Cardiac septum (tissue), 1 donor: ENCODE data around the gene SLC13A3. TPM values are rescaled to one million over a fixed set of nuclear protein-coding genes. Genes with fewer than 3 reads are reported as not detected.

Experiments used
- DNase-seq: peaks from one replicate; pipeline ENCODE4 v3.0.0-alpha.2; 2020; ENCODE audit warnings: low spot score
- intact Hi-C: fragments of 100-400 bp; cut with DNase I; formaldehyde crosslinking; loops from one replicate; pipeline ENCODE4 v1.14.0; 2022
- total RNA-seq: library from RNA; stranded (reverse); fragmentation: NEBNext Ultra II Directional; extraction: Animal tissue kit (Norgen Biotek cat#: 25700); gene quantifications from one replicate; pipeline ENCODE4 v1.2.1, GENCODE V29; 2021
- donor health status: DM: no; HTN: no; CAD: no.

Gene SLC13A3
- total RNA-seq, 1 donor from 2014 or later, result 0.57 TPM

DNA sequence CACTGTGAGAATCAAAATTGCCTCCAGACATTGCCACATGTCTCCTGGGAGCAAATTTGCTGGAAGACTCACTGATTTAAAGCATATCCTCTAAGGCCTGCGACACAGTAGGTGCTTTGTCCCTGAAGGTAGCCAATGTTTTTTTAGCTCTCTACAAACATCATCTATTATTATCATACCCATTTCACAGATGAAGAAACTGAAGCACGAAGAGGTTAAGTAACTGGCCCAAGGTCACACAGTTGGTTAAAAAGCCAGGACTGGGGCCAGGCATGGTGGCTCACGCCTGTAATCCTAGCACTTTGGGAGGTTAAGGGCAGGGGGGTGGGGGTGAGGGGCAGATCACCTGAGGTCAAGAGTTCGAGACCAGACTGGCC lies 12.4 kb downstream of the SLC13A3 start:
- DNase-seq, result no peak
- intact Hi-C loops, result no loop called here

DNA sequence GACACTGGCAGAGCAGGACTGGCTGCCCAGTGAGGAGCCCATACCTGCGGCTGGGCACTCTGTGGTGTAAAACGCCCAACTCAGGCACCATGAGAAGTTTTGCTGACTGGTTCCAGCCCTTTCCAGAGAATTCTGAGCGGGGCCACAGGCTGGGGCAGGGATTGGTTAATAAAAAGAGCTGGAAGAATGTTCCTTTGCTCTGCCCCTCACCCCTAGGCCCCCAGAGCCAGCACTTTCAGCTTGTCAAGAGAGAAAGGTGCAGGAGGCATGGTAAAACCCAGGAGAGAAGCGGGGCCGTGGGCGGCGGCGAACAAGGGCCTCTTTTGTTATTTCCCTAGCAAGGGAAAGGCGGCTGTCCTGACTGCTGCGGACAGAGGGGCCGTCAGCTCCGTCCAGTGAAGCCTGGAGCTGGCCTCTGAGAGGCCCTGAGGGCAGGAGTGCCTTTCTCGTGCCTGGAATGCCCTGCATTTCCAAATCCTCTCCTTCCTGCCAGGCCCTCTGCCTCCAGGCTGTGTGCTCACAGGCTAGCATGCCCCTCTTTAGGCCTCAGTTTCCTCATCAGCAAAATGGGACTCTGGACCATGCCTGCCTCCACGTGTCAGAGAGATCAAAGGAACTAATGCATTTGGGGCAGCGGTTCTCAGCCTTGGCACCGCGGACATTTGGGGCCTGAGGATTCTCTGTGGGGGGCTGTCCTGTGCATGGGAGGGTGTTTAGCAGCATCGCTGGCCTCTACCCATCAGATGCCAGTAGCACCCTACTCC lies 12.9 kb downstream of the SLC13A3 start:
- no peak for DNase-seq
- intact Hi-C loops, result no loop called here

DNA sequence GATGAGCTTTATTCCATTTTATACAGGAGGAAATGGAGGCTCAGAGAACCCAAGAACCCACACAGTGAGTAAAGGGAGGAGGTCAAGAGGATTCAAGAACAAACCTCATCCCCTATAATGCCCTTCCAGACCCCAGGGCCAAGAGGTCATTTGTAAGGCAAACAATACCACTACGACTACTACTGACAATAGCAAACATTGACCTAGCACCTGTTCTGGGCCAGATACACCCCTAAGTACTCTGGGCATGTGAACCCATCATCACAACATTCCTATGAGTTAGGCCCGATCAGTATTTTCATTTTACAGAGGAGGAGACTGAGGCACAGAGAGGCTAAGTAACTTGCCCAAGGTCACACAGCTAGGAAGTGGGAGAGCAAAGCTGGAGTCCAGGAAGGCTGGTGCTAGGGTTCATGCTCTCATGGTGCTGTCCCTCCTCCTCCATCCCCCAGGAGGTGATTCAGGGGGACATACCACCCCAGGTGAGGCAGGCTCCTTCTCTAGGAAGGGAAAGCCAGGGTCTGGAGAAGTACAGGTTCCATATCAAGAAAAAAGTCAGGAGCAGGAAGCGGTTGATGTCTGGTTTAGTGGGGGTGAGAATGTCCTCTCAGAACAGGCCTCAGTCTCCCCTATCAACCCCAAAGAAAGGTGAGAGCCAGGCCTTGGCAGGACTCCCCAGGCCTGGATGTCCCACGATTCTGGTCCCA lies 13.7 kb downstream of the SLC13A3 start:
- intact Hi-C loops, result no loop called here
- no peak for DNase-seq

DNA sequence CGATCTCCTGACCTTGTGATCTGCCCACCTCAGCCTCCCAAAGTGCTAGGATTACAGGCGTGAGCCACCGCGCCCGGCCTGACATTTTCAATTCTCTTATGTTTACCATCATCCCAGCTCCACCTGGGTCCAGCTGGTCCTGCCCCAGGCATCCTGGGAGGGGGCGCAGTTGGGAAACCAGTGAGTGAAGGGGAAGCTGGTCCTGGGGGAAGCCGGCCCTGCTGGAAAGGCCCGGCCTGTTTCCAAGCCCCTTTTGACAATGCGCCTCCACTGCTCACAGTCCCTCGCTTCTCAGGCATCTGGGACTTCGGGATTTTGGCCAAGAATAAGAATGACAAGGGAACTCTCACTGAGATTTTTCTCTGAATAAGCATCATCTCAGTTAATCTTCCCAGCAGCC lies 14.2 kb downstream of the SLC13A3 start:
- intact Hi-C loops, result no loop called here
- no peak for DNase-seq

DNA sequence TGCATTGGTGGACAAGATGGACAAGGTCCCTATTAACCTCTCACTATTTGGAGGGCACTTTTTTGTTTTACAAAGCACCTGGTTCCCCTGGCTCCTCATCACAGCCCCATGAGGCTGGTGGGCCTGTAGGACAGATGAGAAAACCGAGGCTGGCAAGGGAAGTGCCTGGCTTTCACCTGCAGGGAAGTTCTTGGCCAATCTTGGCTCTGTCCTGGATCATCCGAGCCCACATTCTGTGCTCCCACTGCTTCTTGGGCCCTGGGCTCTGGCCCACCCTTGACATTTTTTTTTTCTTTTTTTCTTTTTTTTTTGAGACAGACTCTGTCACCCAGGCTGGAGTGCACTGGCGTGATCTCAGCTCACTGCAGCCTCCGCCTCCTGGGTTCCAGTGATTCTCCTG lies 14.7 kb downstream of the SLC13A3 start:
- no peak for DNase-seq
- intact Hi-C loops, result no loop called here

DNA sequence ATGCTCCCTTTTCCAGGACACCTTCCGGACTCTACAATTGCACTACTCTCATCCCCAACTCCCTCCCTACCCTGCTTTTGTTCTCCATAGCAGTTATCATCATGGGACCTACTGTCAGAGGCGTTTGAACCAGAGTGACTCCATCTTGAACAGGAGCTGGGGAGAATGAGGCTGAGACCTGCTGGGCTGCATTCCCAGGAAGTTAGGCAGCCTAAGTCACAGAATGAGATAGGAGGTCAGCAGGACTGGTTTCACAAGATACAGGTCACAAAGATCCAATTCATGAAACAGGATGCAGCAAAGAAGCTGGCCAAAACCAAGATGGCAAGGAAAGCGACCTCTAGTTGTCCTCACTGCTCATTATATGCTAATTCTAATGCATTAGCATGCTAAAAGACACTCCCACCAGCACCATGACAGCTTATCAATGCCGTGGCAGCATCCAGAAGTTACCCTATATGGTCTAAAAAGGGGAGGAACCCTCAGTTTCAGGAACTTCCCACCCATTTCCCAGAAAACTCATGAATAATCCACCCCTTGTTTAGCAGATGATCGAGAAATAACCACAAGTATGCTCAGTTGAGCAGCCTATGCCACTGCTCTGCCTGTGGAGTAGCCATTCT lies 15.6 kb downstream of the SLC13A3 start:
- DNase-seq, result no peak
- intact Hi-C loops, result no loop called here

DNA sequence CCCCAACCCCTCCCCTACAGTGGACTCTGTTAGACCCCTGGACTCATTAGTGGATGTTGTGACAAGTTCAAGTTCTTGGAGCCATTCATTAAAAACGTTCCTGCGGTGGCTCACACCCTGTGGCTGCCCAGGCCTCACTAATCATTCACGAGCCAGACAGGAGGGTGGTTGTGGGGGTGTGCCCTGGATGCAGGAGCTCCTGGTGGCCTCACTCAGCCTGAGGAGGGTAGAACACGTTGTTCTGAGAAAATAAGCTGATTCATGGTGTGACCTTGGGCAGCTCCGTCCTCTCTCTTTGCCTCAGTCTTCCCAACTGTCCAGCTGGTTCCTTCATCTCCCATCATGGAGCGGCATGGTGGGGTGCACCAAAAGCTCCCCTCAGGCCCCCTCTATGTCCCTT lies 16.7 kb downstream of the SLC13A3 start:
- no peak for DNase-seq
- intact Hi-C loops, result no loop called here

DNA sequence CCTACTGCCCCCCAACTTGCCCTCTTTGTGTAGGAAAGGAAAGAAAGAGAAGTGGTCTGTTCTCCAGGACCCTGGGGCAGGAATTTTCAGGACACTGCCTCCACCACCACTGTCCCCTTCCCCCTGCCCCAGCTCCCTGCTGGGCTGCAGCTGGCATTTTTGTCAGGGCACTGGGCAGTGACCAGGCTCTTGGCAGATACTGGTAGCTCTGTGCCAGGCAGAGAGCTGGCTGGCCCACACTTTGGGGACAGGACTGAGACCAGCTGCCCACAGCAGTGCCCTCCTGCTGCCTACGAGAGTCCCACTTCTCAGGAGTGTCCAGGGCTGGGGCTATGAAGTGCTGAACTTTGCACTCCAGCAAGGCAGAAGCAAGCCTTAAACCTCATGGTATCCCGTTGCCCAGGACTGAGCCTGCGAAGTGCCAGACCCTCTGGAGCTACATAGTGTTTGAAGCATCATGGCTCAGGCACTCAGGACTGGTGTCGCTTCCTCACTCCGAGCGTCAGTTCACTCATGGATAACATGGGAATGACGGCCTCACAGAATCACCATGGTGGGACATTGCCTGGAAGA lies 19.3 kb downstream of the SLC13A3 start:
- no peak for DNase-seq
- intact Hi-C loops, result no loop called here

DNA sequence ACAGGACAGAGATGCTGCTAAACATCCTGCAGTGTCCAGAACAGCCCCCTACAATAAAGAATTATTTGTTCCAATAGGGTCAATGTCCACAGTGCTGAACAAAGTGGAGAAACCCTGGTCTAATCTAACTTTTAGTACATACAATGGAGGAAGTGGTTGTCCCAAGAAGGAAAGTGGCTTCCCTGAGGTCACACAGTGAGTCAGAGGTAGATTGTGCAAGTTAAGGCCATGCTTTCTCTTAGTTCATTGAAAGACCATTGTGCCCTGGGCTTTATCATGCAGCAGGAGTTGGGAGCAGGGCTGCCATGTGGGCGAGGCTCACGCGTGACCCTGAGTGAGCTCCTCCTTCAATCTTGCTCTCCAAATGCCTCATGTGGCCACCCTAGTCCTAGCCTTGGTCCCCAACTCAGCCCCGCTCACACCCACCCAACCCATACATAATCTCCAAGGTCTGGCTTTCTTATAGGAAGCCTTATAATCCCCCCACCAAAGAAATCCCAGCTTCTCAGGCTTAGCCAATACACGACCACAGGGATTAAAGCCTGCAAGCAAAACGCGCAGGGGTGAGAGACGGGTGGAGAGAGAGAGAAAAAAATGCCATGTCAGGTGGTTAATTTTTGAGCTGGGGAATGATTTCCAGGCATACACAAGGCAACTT lies 19.9 kb downstream of the SLC13A3 start:
- no peak for DNase-seq
- intact Hi-C loops, result no loop called here

DNA sequence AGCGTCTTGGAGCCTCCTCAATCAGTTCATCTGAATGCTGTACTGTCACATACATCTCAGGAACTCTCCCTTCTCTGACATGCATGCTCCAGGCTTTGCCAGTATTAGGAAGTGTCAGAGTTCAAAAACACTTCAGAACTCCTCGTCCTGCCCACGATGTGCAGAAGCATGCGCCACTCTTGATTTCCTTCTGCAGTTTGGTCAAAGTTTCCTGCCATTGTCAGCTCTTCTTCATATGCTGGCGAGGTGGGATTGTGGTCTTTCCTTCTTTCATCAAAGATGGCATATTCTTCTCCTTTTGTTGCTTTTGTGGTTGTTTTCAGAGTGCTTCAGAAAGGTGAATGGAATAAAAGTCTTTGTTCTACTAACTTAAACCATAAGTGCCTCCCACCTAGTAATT lies 21.0 kb downstream of the SLC13A3 start:
- intact Hi-C loops, result no loop called here
- DNase-seq, result no peak

DNA sequence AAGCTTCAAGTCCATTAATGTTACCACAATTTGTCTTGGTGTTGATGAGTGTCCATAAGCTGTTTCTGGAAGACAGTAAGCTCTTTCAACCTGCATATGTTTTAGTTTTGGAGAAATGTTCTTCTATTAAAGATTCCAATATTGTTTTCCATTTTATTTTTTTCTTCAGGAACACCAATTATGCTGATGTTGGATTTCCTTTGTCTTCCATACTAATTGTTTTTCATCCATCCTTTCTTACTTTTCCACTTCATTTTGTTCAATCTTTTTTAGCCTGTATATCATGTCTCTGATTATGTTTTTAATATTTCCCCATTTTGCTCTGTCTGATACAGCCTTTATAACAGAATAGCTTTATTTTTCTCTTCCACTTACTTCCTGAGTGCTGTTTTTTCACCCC lies 21.9 kb downstream of the SLC13A3 start:
- intact Hi-C loops, result no loop called here

DNA sequence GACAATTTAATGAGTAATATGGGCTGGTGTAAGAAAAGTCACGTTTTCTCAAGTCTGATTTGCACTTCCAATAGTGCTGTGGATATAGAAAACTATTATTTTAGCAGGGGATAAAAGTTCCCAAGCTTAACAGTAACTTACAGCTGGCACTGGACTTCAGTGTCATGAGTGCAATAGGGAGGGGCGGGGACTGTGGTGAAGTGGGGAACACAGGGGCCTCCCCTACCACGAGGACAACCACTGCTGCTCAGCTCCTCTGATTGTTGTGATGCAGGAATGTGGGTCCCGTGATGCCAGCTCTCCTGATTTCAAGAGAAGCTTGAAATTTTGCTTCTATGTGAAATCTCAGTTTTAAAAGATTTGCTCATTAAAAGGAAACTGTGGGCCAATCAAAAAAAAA lies 24.0 kb downstream of the SLC13A3 start:
- no peak for DNase-seq
- intact Hi-C loops, result no loop called here

More for the DNA sequence above, 21.9 kb downstream of the SLC13A3 start:
- no peak for DNase-seq

DNA sequence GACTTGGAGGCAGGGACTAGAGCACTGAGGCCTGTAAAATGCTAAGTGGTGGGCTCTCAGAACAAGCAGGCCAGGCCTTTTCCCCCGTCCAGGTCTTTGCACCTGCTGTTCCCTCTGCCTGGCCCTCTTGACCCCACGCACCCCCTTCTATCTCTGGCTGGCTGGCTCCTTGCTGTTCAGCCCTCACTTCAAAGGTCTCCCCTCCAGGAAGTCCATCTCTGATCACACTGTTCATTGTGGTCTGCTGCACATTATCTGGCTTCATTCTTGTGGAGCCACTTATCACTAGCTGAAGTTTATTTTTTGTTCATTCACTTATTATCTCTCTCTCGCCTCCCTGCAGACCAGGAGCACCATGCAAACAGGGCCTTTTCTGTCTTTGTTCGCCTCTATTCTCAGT lies 24.5 kb downstream of the SLC13A3 start:
- intact Hi-C loops, result no loop called here
- DNase-seq, result no peak

DNA sequence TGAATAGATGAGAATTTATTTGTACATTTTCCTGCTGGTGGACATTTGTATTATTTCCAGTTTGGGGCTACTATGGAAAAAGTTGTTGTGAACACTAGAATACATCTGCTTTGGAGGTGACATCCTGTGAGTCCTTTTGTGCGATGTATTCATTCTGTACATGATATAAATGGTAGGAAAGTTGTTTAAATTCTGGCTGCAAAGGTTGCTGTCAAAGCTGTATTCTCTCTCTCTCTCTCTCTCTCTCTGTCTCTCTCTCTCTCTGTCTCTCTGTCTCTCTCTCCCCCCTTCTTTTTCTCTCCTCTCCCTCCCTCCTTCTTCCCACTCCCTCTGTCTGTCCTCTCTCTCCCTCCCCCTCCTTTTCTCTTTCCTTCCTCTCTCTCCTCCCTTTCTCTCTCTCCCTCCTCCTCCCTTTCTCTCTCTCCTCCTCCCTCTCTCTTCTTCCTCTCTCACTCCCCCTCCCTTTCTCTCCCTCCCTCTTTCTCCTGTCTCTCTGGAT lies 25.3 kb downstream of the SLC13A3 start:
- intact Hi-C loops, result no loop called here
- DNase-seq, result no peak

DNA sequence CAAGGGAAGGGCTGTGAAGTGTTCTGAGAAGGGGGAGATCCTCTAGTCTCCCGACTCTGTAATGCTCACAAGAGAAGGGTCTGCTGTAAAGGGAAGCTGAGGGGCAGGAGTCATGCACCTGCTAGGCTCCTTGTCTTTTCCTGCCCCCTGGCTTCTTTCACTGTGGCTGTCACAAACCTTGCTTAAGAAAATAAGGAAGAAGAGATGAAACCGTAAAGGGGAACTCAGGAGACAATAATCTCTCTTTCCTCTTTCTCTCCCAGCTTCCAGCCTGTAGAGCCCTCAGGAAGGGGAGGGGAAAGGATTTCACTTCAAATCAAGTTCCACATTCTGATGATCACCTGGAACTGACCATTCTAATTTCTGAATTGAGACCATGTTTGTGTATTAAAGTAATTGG lies 26.3 kb downstream of the SLC13A3 start:
- DNase-seq, result no peak
- intact Hi-C loops, result no loop called here

DNA sequence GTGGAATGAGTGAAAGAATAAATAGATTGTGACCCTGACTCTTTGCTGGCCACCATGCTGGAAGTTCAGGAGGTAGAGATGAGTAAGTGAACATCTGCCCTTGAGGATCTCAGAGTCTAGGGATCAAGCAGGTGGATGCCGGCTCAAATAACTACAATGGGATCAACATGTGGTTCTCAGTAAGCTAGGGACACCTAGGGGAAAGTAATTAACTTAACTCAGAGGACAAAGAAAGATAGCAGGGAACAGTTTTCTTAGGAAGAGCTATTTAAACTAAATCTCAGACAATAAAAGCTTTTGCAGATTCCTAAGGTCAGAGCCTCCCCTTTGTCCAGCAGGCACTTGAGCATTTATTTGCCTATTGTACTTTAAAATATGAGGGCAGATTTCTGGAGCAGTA lies 29.1 kb downstream of the SLC13A3 start:
- intact Hi-C loops, result no loop called here

DNA sequence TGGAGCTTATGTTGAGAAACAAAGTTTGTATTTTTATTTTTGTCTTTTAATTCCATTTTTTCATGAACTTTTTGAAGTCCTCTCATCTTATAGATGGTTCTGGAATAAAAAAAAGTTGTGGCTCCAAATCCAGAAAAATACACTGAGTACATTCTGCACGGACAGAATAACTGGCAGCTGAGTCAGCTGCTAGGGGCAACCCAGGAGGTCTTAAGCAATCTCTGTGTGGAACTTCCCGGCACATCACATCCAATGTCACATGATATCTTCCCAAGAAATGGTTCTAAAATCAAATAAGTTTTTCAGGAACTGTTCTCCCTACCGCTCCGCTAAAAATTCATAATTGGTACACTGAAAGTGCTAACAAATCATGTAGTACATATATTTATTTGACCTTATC lies 29.8 kb downstream of the SLC13A3 start:
- no peak for DNase-seq
- intact Hi-C loops, result no loop called here

More for the DNA sequence above, 29.1 kb downstream of the SLC13A3 start:
- DNase-seq, result no peak

DNA sequence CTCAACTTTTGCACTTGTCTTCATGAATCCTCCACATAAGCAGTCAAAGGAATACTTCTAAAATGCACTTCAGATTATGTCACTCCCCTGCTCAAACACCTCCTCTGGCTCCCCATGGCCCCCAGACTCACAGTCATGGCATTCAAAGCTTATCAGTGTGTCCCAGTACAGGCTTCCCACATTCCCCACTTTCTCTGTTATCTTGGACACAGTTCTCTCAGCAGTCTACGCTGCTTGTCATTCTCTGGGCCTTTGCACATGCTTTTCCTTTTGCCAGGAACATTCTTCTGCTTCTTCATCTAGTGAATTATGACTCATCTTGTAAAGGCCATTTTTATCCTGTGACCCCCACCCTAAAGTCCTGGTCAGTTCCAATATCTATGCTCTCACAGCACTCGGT lies 31.8 kb downstream of the SLC13A3 start:
- no peak for DNase-seq
- intact Hi-C loops, result no loop called here

DNA sequence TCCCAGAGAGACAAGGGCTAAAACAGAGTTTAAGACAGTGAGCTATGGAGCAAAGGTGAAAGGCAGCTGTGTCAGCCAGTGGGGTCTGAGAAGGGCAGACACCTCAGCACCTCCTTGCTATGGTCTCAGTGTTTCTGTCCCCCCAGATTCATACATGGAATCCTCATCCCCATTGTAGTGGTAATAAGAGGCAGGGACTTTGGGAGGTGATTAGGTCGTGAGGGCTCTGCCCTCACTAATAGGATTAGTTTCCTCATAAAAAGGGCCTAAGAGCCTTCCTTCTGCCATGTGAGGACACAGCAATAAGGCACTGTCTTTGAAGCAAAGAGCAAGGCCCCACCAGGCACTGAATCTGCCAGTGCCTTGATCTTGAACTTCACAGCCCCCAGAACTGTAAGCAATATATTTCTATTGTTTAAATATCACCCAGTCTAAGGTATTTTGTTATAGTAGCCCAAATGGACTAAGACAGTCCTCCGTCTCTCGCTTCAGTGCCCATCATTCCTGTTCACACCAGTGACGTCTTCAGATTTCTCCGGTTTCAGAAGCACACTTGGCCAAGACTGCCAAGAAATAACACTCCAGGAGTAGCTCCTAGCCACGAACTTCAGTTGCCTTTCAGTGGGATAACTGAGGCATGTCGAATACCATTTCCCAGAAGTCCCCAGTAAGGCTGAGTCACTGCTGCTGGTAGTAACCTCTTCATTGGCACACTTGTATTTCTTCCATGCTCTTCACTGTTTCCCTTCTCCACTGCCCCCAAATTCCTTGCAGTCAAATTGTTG lies 32.8 kb downstream of the SLC13A3 start:
- DNase-seq, result no peak
- intact Hi-C loops, result no loop called here
